Stimulated activated naive CD8-positive, alpha-beta T cell treated with anti-CD3 and anti-CD28 coated beads, Interleukin-15, Interleukin-2, amounts not matched to agents 100 U/mL and 50 U/mL, for 24 hours (primary cell): Measurements from ENCODE around the gene NPY1R.

Source experiments
- ATAC-seq: fragments of 150-1000 bp; cut with Tn5 transposase; one replicate; pipeline ENCODE4 v1.10.0; 2021
- DNase-seq: peaks from one replicate; pipeline ENCODE4 v3.0.0; 2021

NPY1R gene

GRCh38 chr4:163279713-163280112, 52.7 kb downstream of the NPY1R start:
- ATAC-seq: no peak
- DNase-seq: no peak

DNA sequence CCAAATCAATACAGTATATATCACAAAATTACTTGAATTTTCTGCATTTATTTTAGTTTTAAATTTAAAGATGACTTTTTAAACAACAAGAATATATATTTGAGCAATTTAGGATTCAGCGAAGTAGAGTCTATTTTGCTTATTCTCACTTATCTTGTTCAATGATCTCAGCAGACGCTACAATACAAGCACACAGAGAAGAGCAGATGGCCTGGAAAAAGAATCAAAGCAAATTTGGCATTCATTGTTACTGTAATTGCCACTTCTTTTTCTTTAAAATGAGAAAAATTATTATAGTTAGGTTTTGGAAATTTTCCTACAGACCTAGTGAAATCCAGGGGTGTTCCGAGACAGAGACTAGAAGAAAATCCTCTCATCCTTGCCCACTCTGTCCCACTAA, 57.5 kb downstream of the NPY1R start:
- ATAC-seq (no peak), DNase-seq (no peak)
